ENCODE data around the gene RAPGEF6.

Gene RAPGEF6

DNA sequence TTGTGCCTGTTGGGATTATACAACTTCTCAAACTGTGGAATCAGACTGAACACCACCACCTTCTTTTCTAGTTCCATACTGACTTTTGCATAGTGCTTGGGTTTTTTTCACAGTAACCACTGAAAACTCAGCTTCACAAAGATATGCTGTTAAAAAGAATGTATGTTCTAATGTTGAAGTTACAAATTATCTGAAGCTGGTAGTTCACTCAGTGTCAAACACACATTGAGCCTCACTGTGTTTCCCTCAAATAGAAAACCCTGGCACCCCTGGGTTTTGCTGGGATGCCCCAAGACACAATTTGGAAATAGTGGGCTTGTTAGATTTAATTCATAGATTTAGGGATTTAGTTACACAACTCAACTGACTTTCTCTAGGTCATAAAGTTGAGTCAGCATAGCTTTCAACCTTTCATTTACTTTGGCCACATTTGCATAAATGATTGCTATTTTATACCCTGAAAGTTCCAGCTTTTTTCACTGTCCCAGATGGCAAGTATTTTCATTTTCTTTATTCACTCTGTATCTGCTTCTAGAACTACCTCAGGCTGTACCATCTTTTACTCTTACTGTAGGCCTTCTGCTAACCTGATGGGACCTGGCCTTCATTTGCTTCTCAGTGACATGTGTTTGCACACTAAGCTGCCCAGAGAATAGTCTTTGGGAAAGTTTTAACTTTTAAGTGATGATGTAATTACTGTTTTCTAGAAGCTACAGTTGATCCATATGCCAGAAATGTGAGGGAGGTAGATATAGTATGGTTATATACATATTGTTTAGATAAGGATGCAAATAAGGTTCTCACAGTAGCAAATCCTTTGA, 256.1 kb downstream of the RAPGEF6 start:
- H3K36me3 ChIP-seq (ENCODE audit: control insufficient read depth, insufficient read depth, low read length), result no peaks in the 10 kb centered on the region
- H3K27me3 ChIP-seq (replicated peaks; ENCODE audit: control insufficient read depth, insufficient read depth, low read length), result no peaks in the 10 kb centered on the region
- peak overlapping the region; percentile 19; the same call in 1 of the 2 replicates for H3K4me3 ChIP-seq (replicated peaks; ENCODE audit: low read depth, low read length)
- TF ChIP-seq, protein P1, sequence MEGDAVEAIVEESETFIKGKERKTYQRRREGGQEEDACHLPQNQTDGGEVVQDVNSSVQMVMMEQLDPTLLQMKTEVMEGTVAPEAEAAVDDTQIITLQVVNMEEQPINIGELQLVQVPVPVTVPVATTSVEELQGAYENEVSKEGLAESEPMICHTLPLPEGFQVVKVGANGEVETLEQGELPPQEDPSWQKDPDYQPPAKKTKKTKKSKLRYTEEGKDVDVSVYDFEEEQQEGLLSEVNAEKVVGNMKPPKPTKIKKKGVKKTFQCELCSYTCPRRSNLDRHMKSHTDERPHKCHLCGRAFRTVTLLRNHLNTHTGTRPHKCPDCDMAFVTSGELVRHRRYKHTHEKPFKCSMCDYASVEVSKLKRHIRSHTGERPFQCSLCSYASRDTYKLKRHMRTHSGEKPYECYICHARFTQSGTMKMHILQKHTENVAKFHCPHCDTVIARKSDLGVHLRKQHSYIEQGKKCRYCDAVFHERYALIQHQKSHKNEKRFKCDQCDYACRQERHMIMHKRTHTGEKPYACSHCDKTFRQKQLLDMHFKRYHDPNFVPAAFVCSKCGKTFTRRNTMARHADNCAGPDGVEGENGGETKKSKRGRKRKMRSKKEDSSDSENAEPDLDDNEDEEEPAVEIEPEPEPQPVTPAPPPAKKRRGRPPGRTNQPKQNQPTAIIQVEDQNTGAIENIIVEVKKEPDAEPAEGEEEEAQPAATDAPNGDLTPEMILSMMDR (IDR thresholded peaks at IDR 0.05; ENCODE audit: insufficient read depth, low read length, poor library complexity, severe bottlenecking), result no peak
- DNase-seq (ENCODE audit: extremely low read depth, insufficient read length), result peak; percentile 33

GRCh38 chr5:131377785-131378325, 257.2 kb downstream of the RAPGEF6 start:
- no peak for DNase-seq (ENCODE audit: extremely low read depth, insufficient read length)
- Histone ChIP-seq H3K4me3 (replicated peaks; ENCODE audit: low read depth, low read length) (no peak overlapping the region), H3K27me3 (replicated peaks; ENCODE audit: control insufficient read depth, insufficient read depth, low read length) (no peaks in the 10 kb centered on the region), H3K36me3 (ENCODE audit: control insufficient read depth, insufficient read depth, low read length) (no peaks in the 10 kb centered on the region)
- TF ChIP-seq, protein P1 (IDR thresholded peaks at IDR 0.05; ENCODE audit: insufficient read depth, low read length, poor library complexity, severe bottlenecking), result no peak

- TF ChIP-seq, protein P1 (IDR thresholded peaks at IDR 0.05; ENCODE audit: insufficient read depth, low read length, poor library complexity, severe bottlenecking), result no peak
- no peaks in the 10 kb centered on the region for H3K27me3 ChIP-seq (replicated peaks; ENCODE audit: control insufficient read depth, insufficient read depth, low read length)
- H3K4me3 ChIP-seq (replicated peaks; ENCODE audit: low read depth, low read length), result no peak overlapping the region
- H3K36me3 ChIP-seq (ENCODE audit: control insufficient read depth, insufficient read depth, low read length), result no peaks in the 10 kb centered on the region
- no peak for DNase-seq (ENCODE audit: extremely low read depth, insufficient read length)
Measured at GRCh38 chr5:131377346-131377745, 257.7 kb downstream of the RAPGEF6 start.

DNA sequence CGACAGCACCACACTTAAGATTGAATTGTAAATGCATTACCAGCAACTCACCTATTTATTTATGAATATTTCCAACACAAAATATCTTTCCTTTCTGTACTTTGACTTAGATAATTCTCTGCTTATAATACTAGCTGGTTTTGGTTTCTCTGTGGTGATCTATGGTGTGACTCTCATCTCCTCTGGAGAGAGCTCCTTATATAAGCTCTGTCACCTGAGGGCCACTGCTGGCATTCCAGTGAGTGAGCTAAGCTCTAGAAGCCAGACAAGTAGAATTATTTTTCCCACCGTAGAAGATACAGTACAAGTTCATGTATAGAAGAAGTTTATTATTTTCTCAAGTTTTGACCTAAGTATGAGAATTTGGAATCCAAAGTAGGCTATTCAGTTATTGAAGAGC, 259.7 kb downstream of the RAPGEF6 start:
- no peaks in the 10 kb centered on the region for H3K27me3 ChIP-seq (replicated peaks; ENCODE audit: control insufficient read depth, insufficient read depth, low read length)
- no peak for DNase-seq (ENCODE audit: extremely low read depth, insufficient read length)
- no peaks in the 10 kb centered on the region for H3K36me3 ChIP-seq (ENCODE audit: control insufficient read depth, insufficient read depth, low read length)
- TF ChIP-seq, protein P1 (IDR thresholded peaks at IDR 0.05; ENCODE audit: insufficient read depth, low read length, poor library complexity, severe bottlenecking), result no peak
- H3K4me3 ChIP-seq (replicated peaks; ENCODE audit: low read depth, low read length), result no peak overlapping the region
